GM18858 (cell line): ENCODE measurements around the gene POLRMT.

ENCODE experiments used
- ATAC-seq: cut with Tn5 transposase; IDR thresholded peaks from one replicate; pipeline ENCODE4 v1.9.1; 2021; ENCODE audit not compliant: unreplicated experiment

Gene POLRMT

DNA sequence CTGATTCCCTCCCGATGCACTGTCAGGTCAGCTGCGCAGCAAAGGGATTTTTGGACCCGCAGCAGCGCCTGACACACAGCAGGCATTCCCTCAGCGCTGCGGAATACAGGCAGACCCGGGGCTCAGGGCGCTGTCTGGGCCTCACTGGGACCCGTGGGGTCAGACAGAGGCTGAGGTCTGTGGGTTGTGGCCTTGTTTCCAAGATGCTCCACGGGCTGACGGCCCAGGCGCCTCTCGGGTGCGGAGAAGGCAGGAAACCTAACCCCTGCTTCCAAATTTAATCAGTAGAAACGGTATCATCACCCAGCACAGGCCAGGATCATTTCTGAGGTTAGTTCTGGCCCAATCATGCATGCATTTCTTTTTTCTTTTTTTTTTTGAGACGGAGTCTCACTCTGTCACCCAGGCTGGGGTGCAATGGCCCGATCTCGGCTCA lies 30.4 kb upstream of the POLRMT start:
- no peak for ATAC-seq

DNA sequence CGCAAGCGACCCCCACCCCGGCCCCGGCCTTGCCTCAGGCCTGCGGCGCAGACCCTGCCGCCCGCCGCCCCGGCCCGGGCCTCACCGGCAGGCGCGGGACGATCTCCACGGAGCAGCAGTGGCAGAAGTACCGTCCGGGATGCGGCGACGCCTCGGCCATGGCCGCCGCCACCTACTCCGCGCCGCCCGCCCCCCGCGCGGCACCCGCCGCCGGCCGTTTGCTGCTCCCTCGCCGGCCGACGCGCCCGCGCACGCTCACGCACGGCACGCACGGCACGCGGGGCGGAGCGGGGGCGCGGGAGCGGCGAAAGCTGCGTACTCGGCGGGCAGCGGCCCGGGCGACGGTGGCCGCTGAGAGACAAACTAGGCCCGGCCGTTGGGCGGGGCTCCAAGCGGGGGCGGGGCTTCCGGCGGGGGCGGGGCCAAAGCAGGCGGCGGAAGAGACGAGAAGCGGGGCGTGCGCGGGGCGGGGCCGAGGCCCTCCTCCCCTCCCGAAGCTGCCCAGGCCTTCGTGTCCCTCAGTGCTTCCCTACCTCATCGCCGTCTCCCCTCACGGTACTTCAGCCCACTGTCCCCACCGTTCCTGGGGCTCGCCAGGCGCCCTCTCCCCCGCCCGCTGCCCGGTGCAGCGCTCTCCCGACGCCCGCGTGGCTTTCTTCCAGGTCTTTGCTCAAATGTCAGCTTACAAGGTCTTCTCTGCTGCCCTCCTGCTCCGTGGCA lies 29.8 kb upstream of the POLRMT start, which contains the start of gene RNF126:
RNF126 (minus strand) TSS at position 253 of the 720 bp plus-strand sequence; CDS start at position 160, 93 bp downstream.
- ATAC-seq = peak; percentile 38

- no peak for ATAC-seq
Measured at GRCh38 chr19:662207-662961, 29.0 kb upstream of the POLRMT start.

DNA sequence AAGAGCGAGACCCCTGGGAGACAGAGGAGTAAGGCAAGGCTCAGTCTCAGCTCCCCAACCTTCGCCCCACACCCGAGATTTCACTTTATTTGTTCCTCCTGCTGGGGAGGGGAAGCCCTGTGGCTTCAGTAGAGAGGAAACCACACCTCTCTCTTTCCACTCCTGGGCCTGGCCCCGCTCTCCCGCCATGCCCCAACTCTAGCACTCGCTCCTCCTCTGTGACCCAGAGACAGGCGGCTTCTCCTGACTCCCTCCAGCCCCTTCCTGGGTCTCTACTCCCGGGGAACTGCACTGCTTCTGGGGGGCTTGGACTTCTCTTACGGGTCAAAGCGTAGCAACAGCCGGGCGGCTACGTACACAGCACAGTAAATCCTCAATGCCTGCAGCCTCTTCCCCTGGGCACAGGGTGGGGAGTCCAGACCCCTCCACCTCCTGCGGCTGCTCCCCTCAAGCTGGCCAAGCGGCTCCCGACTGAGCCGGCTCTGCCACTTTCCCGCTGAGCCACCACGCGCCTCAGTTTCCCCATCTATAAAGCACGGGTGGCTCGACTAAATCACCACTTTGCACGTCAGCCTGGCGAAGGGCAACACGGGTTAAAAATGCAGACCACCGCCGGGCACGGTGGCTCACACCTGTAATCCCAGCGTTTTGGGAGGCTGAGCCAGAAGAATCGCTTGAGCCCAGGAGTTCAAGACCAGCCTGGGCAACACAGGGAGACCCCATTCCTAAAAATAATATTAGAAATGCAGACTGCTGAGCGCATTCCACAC lies 28.3 kb upstream of the POLRMT start:
- ATAC-seq = no peak

- no peak for ATAC-seq
Measured at GRCh38 chr19:660793-661426, 27.6 kb upstream of the POLRMT start.

- ATAC-seq = no peak
Measured at GRCh38 chr19:658916-659839, 25.8 kb upstream of the POLRMT start.

DNA sequence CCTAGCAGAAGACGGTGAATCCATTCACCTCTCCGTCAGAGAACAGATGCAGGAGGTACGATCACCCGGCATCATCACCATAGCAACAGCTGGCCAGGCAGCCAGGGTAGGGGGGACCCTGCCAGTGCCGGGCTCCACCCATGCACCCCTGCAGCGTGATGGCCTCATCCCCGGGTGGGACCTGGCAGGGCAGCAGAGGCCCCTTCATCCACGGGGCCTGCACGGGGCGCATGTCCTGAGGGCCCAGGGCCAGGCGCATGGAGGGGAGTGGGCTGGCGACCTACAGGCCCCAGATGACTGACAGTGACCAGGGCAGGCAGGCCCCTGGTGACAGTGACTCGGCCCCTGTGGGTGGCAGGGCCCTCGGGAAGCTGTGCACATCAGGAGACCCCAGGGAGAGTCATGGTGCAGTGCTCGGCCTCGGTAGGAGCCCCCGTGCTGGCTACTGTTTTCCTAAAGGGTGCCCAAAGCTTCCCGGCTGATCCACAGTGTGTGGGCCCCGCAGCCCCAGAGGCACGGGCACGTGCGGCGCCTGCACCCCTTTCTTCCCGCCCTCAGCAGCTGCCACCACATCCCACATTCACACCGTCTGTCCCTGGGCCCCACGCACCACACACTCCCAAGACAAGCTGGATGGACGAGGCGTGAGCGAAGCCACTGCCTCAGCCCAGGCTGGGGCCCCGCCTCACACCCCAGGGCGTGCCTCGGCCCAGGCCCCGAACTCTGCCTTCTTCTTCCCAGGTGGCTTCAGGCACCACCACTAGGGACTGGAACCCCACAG lies 24.9 kb upstream of the POLRMT start:
- no peak for ATAC-seq

GRCh38 chr19:657611-658010 lies 24.3 kb upstream of the POLRMT start:
- ATAC-seq = no peak

DNA sequence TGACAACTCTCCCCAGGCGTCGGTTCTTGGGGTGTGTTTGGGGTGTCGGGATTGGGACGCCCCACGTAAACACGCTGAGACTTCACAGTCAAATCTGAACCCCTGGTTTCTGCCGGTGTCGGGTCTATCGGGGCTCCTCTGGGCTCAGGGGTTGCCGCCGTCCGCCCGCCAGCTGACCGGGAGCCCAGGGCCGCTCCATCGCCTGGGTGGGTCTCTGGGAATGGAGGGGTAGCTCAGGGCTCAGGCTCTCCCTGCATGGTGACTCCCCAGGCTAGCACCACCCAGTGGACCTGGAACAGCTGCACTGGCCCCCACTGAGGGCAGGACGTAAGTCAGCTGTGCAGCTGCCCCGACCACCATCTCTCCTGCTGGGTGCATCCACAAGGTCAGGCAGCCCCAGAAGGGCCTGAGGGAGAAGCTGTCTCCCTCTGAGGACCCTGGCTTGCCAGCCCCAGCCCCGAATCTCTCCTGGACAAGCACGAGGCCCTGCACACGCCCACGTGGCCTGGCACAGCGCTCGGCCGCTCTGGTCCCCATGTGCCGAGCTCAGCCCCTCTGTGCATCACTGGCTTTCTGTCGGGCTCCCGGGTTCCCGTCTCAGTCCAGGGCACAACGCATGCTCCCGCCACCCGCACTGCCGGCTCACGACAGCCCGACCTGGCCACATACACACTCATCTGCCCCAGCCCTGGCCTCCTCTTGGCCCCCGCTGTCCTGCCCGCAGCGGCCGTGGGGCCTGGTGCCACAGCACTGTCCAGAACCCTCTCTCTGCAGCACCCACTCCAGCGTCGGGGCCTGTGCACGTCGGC lies 23.6 kb upstream of the POLRMT start:
- ATAC-seq = no peak

GRCh38 chr19:655691-656090 lies 22.4 kb upstream of the POLRMT start:
- ATAC-seq = no peak

DNA sequence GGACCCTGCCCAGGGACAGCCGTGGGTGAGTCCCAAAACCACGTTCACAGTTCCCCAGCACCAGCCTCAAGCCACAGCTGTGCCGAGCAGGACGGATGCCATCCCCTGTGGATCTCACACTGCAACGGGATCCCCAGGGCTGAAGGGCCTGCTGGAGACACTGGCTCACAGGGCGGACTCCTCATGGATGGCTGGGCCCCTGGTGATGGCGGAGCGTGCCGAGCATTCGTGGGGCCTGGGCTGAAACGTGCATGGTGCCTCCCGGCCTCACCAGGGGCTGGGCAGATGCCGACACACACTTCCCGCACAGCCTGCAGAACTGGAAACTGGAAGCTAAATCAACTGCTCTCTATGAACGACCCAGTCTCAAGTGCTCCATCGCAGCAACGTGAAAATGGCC lies 20.1 kb upstream of the POLRMT start:
- ATAC-seq = no peak

GRCh38 chr19:652467-653389 lies 19.4 kb upstream of the POLRMT start:
- no peak for ATAC-seq

DNA sequence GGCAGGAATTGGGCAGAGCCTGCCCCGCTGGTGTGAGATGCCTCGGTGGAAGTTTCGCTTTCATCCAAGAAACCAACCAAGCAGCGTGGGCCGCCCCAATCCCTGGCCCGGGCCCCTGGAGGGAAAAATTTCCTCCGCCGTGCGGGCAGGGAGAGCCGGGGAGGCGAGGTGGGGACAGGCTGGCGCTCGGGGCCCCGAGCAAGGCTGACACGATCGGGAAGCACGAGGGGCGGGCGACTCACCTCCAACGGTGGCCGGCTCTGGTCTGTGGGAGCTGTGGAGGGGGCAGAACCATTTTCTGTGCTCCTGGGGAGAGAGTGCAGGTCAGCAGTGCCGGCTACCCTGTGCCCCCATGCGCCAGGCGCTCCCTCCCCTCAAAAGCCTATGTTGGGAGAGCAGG lies 18.7 kb upstream of the POLRMT start:
- ATAC-seq = no peak

- ATAC-seq = no peak
Measured at GRCh38 chr19:651114-651818, 17.9 kb upstream of the POLRMT start.

- ATAC-seq = no peak
Measured at GRCh38 chr19:650121-650520, 16.8 kb upstream of the POLRMT start.

GRCh38 chr19:648904-649801 lies 15.8 kb upstream of the POLRMT start:
- no peak for ATAC-seq
